ENCODE results near the gene BRD2. TPM values are rescaled to one million over a fixed set of nuclear protein-coding genes. Genes with fewer than 3 reads are reported as not detected.

The BRD2 gene
- total and polyA plus RNA-seq, 9 of the 15 experiments (the other 6 are each of a cell fraction or from before 2014, with no cell fraction given), result 19.0 to 252 (median 181) TPM

DNA sequence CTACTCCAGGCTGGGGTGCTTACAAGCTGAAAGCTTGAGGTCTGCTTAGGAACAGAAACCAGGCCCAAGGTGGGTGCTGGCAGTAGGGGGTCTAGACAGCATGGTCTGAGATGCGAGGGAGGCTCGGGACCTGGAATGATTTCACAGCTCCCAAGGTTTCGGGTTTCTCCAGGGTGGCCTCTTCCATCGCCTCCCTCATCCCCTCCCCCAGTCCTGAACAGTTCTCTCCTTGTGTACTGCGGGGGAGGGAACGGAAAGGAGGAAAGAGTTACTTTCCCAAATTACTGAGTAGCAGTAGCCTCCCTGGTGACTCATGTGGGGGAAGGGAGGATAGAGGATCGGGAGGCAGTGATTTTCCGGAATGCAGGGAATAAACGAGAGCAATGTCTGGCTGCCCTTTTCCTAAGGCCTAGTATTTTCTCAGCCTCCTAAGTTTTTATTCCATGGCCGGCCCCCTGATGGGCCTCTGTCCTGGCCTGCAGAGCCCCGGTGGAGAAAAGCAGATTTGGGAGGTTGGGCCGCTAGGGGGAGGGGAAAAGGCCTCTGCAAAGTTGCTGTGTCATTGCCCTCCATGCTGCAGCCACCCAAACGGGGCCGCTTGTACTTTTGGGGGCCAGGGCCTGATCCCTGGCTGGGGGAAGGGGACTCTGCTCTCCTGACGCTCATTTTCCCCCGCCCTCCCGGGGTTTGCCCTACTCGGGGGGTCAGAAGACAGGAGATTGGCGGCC lies 1.5 kb downstream of the BRD2 start (continued):
- peak; percentile 87 for TF ChIP-seq ETV5 (CRISPR knock-in tag; IDR thresholded peaks at IDR 0.05; ENCODE audit: low read depth)
- no peak for TF ChIP-seq MTF1 (CRISPR knock-in tag; IDR thresholded peaks at IDR 0.05; ENCODE audit: borderline replicate concordance)
- TF ChIP-seq ZNF57 (CRISPR knock-in tag; IDR thresholded peaks at IDR 0.05), result peak; percentile 59; the same call in 1 of the 2 replicates
- TF ChIP-seq, protein P1, sequence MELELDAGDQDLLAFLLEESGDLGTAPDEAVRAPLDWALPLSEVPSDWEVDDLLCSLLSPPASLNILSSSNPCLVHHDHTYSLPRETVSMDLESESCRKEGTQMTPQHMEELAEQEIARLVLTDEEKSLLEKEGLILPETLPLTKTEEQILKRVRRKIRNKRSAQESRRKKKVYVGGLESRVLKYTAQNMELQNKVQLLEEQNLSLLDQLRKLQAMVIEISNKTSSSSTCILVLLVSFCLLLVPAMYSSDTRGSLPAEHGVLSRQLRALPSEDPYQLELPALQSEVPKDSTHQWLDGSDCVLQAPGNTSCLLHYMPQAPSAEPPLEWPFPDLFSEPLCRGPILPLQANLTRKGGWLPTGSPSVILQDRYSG (tag; conservative IDR thresholded peaks at IDR 0.05; ENCODE audit: low read depth), result 0 out of 2 replicates have a peak, but pooled peaks have one; percentile 13
- TF ChIP-seq POLR2A (conservative IDR thresholded peaks at IDR 0.05), result peak; percentile 79
- TF ChIP-seq ZNF175 (CRISPR knock-in tag; IDR thresholded peaks at IDR 0.05; ENCODE audit: low read depth), result peak; percentile 74; the same call in 1 of the 2 replicates
- TF ChIP-seq NFXL1 (CRISPR knock-in tag; IDR thresholded peaks at IDR 0.05), result peak; percentile 2; the same call in 1 of the 2 replicates
- no peak for TF ChIP-seq HNRNPK (IDR thresholded peaks at IDR 0.05; ENCODE audit: low read depth, low read length, poor library complexity, severe bottlenecking)
- peak; percentile 3; the same call in 1 of the 2 replicates for TF ChIP-seq ZNF444 (CRISPR knock-in tag; IDR thresholded peaks at IDR 0.05)
- TF ChIP-seq, protein P2, sequence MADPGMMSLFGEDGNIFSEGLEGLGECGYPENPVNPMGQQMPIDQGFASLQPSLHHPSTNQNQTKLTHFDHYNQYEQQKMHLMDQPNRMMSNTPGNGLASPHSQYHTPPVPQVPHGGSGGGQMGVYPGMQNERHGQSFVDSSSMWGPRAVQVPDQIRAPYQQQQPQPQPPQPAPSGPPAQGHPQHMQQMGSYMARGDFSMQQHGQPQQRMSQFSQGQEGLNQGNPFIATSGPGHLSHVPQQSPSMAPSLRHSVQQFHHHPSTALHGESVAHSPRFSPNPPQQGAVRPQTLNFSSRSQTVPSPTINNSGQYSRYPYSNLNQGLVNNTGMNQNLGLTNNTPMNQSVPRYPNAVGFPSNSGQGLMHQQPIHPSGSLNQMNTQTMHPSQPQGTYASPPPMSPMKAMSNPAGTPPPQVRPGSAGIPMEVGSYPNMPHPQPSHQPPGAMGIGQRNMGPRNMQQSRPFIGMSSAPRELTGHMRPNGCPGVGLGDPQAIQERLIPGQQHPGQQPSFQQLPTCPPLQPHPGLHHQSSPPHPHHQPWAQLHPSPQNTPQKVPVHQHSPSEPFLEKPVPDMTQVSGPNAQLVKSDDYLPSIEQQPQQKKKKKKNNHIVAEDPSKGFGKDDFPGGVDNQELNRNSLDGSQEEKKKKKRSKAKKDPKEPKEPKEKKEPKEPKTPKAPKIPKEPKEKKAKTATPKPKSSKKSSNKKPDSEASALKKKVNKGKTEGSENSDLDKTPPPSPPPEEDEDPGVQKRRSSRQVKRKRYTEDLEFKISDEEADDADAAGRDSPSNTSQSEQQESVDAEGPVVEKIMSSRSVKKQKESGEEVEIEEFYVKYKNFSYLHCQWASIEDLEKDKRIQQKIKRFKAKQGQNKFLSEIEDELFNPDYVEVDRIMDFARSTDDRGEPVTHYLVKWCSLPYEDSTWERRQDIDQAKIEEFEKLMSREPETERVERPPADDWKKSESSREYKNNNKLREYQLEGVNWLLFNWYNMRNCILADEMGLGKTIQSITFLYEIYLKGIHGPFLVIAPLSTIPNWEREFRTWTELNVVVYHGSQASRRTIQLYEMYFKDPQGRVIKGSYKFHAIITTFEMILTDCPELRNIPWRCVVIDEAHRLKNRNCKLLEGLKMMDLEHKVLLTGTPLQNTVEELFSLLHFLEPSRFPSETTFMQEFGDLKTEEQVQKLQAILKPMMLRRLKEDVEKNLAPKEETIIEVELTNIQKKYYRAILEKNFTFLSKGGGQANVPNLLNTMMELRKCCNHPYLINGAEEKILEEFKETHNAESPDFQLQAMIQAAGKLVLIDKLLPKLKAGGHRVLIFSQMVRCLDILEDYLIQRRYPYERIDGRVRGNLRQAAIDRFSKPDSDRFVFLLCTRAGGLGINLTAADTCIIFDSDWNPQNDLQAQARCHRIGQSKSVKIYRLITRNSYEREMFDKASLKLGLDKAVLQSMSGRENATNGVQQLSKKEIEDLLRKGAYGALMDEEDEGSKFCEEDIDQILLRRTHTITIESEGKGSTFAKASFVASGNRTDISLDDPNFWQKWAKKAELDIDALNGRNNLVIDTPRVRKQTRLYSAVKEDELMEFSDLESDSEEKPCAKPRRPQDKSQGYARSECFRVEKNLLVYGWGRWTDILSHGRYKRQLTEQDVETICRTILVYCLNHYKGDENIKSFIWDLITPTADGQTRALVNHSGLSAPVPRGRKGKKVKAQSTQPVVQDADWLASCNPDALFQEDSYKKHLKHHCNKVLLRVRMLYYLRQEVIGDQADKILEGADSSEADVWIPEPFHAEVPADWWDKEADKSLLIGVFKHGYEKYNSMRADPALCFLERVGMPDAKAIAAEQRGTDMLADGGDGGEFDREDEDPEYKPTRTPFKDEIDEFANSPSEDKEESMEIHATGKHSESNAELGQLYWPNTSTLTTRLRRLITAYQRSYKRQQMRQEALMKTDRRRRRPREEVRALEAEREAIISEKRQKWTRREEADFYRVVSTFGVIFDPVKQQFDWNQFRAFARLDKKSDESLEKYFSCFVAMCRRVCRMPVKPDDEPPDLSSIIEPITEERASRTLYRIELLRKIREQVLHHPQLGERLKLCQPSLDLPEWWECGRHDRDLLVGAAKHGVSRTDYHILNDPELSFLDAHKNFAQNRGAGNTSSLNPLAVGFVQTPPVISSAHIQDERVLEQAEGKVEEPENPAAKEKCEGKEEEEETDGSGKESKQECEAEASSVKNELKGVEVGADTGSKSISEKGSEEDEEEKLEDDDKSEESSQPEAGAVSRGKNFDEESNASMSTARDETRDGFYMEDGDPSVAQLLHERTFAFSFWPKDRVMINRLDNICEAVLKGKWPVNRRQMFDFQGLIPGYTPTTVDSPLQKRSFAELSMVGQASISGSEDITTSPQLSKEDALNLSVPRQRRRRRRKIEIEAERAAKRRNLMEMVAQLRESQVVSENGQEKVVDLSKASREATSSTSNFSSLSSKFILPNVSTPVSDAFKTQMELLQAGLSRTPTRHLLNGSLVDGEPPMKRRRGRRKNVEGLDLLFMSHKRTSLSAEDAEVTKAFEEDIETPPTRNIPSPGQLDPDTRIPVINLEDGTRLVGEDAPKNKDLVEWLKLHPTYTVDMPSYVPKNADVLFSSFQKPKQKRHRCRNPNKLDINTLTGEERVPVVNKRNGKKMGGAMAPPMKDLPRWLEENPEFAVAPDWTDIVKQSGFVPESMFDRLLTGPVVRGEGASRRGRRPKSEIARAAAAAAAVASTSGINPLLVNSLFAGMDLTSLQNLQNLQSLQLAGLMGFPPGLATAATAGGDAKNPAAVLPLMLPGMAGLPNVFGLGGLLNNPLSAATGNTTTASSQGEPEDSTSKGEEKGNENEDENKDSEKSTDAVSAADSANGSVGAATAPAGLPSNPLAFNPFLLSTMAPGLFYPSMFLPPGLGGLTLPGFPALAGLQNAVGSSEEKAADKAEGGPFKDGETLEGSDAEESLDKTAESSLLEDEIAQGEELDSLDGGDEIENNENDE (IDR thresholded peaks at IDR 0.05; ENCODE audit: low read depth, low read length), result no peak
- peak; percentile 79 for TF ChIP-seq ELF2 (CRISPR knock-in tag; IDR thresholded peaks at IDR 0.05)
- TF ChIP-seq, protein P3, sequence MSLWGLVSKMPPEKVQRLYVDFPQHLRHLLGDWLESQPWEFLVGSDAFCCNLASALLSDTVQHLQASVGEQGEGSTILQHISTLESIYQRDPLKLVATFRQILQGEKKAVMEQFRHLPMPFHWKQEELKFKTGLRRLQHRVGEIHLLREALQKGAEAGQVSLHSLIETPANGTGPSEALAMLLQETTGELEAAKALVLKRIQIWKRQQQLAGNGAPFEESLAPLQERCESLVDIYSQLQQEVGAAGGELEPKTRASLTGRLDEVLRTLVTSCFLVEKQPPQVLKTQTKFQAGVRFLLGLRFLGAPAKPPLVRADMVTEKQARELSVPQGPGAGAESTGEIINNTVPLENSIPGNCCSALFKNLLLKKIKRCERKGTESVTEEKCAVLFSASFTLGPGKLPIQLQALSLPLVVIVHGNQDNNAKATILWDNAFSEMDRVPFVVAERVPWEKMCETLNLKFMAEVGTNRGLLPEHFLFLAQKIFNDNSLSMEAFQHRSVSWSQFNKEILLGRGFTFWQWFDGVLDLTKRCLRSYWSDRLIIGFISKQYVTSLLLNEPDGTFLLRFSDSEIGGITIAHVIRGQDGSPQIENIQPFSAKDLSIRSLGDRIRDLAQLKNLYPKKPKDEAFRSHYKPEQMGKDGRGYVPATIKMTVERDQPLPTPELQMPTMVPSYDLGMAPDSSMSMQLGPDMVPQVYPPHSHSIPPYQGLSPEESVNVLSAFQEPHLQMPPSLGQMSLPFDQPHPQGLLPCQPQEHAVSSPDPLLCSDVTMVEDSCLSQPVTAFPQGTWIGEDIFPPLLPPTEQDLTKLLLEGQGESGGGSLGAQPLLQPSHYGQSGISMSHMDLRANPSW (CRISPR knock-in tag; IDR thresholded peaks at IDR 0.05), result 0 out of 2 replicates have a peak, but pooled peaks have one; percentile 74

Data from K562 (cell line).